ENCODE results near the gene WDR77.

The WDR77 gene

GRCh38 chr1:111446967-111447892 lies 1.8 kb downstream of the WDR77 start:
- in situ Hi-C loops (cut with HindIII; ENCODE audit: low pct_ligation_motif_present, low pct_unique_long_range_greater_than_20kb, low sequenced_read_pairs), result no loop called here

DNA sequence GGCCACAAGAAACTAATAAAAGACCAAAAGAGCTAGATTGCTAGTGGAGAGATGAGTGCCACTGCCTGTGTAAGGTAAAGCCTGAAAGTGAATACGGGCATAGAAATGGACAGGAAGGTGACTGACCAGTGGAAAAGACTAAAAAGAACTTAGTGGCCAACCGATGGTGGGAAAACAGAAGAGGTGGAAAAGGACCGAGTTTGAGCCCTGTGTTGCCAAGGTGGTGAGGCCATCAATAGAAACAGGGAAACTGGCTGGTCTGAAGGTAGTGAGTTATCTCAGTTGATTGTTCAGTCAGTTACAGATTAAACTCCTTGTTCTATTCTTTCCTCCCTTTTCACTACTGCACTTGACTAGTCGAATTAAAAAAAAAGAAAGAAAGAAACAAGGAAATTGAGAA lies 2.5 kb downstream of the WDR77 start:
- in situ Hi-C loops (cut with HindIII; ENCODE audit: low pct_ligation_motif_present, low pct_unique_long_range_greater_than_20kb, low sequenced_read_pairs), result no loop called here

More at GRCh38 chr1:111446967-111447892, 1.8 kb downstream of the WDR77 start:
- no peak for DNase-seq

GRCh38 chr1:111444031-111444430 lies 5.0 kb downstream of the WDR77 start:
- DNase-seq, result no peak
- in situ Hi-C loops (cut with HindIII; ENCODE audit: low pct_ligation_motif_present, low pct_unique_long_range_greater_than_20kb, low sequenced_read_pairs), result no loop called here

More for the DNA sequence above, 2.5 kb downstream of the WDR77 start:
- no peak for DNase-seq

DNA sequence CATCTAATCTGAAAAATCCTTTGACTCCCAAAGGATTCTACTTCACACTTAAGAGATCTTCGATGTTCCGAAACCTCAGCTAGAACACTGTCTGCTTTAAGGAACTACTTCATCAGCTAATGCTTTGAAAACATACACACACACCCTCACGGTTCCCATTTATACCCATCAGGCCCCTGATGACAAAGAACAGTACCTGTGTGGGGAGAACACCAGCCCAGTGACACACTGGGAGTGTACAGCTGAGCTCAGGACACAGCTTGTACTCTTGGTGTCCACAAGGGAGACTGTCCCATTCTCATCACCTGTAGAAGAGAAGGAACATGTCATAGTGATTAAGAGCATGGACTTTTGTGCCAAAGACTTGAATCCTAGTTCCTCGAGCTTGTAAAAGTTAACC lies 6.6 kb downstream of the WDR77 start:
- DNase-seq, result no peak
- in situ Hi-C loops (cut with HindIII; ENCODE audit: low pct_ligation_motif_present, low pct_unique_long_range_greater_than_20kb, low sequenced_read_pairs), result no loop called here

DNA sequence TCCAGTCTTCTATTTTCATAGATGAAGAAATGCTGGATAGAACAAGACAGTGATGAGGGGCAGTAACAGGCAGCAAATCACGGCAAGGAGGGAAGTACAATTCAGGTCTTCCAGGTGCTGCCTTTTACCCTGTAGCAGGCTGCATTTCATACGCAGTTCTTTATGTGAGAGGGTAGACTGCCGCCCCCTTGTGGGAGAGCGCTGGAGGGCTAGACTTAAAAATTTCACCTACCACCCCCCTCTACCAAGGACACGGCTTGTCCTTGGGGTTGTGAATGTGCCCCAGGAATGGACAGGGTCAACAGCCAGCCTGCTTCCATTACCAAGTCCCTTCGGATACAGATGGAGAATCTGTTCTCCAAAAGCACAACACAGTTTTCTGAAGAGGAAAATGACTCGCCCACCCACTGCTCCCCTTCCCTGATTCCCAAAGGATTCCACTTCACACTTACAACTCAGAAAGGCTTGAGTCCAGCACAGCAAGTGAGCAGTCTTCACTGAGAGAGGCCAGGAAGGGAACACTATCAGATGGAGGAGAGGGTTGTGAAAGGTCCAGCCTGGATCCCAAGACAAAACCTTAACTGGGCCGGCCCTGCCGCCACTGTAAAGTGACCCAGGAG lies 7.4 kb downstream of the WDR77 start:
- peak; percentile 32 for DNase-seq
- in situ Hi-C loops (cut with HindIII; ENCODE audit: low pct_ligation_motif_present, low pct_unique_long_range_greater_than_20kb, low sequenced_read_pairs), result no loop called here

DNA sequence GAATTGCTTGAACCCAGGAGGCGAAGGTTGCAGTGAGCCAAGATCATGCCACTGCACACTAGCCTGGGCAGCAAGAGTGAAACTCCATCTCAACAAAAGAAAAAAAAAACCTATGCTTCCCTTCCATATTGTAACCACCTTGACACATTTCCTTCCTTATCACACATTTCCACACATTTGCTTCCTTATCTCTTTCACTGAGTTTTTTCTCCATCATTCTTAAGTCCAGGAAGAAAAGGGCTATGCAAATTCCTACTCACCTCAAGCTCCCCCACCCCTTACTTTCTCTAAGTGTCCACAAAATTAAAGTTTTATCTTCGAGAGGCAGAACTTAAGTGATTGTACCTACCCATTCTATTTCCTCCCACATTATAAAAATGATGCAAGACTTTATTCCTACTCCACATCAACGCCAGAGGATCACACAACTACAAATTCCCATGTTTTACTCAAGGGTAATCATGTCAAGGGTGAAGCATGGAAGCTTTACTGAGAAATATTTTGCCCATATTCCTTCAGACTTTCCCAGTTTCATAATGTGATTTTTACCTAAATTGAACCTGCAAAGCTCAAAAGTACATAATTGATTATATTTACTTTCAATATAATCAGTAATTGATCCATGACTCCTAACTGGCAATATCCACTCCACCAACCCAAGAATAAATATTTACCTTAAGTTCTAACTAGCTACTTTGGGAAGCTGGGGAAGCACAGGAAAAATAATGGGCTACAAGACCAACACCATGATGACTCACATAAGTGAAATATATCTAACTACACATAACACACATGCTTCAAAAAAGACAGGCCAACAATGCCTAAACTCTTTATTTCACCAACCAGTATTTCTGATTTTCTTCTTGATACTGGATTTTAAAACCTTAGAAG lies 9.3 kb downstream of the WDR77 start:
- in situ Hi-C loops (cut with HindIII; ENCODE audit: low pct_ligation_motif_present, low pct_unique_long_range_greater_than_20kb, low sequenced_read_pairs), result no loop called here
- DNase-seq, result no peak

GRCh38 chr1:111436726-111437125 lies 12.3 kb downstream of the WDR77 start:
- DNase-seq, result no peak
- in situ Hi-C loops (cut with HindIII; ENCODE audit: low pct_ligation_motif_present, low pct_unique_long_range_greater_than_20kb, low sequenced_read_pairs), result no loop called here

GRCh38 chr1:111424281-111424680 lies 24.8 kb downstream of the WDR77 start:
- DNase-seq, result no peak
- in situ Hi-C loops (cut with HindIII; ENCODE audit: low pct_ligation_motif_present, low pct_unique_long_range_greater_than_20kb, low sequenced_read_pairs), result no loop called here

GRCh38 chr1:111422546-111423391 lies 26.3 kb downstream of the WDR77 start:
- in situ Hi-C loops (cut with HindIII; ENCODE audit: low pct_ligation_motif_present, low pct_unique_long_range_greater_than_20kb, low sequenced_read_pairs), result no loop called here
- peak; percentile 49 for DNase-seq

DNA sequence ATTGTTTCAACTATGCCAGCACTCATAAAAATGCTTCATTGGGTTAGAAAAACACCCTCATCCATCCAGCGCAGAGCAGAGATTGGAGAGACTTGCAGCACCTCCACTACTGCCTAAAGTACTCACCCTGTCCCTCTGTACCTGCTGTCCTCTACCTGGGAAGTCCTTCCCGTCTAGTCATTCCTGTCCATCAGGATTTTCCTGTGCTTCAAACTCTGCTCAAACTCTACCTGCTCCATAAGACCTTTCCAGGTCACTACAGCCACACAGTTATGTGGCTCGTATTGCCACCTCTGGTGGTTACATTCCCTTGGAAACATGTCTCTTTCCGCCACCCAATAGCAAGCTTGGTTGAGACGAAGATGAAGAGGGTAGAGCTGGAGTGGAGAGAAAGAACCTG lies 28.7 kb downstream of the WDR77 start:
- no peak for DNase-seq
- in situ Hi-C loops (cut with HindIII; ENCODE audit: low pct_ligation_motif_present, low pct_unique_long_range_greater_than_20kb, low sequenced_read_pairs), result no loop called here

GRCh38 chr1:111419037-111419436 lies 30.0 kb downstream of the WDR77 start:
- no peak for DNase-seq
- in situ Hi-C loops (cut with HindIII; ENCODE audit: low pct_ligation_motif_present, low pct_unique_long_range_greater_than_20kb, low sequenced_read_pairs), result no loop called here

DNA sequence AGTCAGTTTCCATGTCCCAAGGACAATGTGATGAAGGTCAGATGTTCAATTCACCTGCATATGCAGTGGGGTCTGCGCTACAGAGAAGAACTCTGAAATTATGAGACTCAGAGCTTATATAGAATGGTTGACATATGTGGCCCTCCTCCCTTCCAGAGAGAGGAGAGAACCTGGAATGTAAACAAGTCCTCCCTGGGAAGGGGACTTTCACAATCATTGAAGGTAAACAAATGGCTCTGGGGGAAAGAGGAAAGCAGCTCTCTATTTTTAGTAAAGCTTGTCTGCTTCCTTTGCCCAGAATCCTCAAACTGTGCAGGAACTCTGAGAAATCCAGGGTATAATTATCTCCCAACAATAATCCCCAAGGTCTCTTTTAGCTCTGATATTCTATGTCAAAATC lies 31.3 kb downstream of the WDR77 start:
- in situ Hi-C loops (cut with HindIII; ENCODE audit: low pct_ligation_motif_present, low pct_unique_long_range_greater_than_20kb, low sequenced_read_pairs), result no loop called here
- DNase-seq, result no peak

DNA sequence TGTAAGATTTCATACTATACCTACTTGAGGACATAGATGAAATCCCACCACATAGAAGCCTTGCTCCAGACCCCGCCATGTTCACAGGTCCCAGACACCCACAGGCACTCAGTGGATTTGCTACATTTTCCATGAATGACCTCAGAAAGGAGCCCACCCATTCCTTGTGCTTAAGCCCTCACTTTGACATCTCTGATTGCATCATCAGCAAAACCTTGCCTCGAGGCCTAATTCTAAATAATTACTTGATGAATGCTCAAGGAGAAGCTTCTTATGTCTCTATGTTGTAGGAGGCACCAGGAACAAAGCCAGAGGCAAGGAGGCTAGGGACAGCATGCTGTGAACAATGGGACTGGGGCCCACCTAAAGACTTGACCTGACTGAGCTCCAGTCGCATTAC lies 33.6 kb downstream of the WDR77 start:
- in situ Hi-C loops (cut with HindIII; ENCODE audit: low pct_ligation_motif_present, low pct_unique_long_range_greater_than_20kb, low sequenced_read_pairs), result no loop called here
- no peak for DNase-seq

DNA sequence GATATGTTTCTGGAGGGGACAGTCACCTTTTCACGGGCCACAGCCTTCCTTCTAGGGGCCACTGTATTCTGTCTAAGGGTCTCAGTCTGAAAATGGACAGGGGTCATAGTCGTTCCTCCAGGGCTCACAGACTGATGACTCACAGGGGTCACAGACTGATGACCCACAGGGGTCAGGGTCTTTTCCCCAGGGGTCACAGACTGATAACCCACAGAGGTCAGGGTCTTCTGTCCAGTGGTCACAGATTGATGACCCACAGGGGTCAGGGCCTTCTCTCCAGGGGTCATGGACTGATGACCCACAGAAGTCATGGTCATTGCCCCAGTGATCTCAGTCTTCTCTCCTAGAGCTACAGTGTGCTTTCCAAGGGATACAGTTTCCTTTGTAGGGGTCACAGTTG lies 34.3 kb downstream of the WDR77 start:
- in situ Hi-C loops (cut with HindIII; ENCODE audit: low pct_ligation_motif_present, low pct_unique_long_range_greater_than_20kb, low sequenced_read_pairs), result no loop called here
- DNase-seq, result no peak

DNA sequence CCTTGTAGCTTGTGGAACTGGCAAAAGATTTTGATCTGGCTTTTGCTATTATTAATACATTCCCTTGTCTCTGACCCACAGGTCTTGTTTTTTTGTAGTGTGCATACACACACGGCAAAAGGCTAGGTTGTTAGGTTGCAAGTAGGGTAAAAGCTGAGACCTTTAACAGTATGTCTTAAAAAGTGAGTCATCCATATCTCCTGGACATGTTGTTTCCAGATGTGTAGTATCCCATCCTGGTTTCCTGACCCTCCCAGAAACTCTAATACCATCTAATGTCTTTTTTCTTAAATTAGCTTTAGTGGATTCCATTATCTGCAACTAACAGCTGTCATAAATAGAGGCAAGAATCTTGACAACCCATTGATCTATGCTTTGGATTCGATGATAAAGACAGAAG lies 36.2 kb downstream of the WDR77 start:
- DNase-seq, result no peak
- in situ Hi-C loops (cut with HindIII; ENCODE audit: low pct_ligation_motif_present, low pct_unique_long_range_greater_than_20kb, low sequenced_read_pairs), result no loop called here

- in situ Hi-C loops (cut with HindIII; ENCODE audit: low pct_ligation_motif_present, low pct_unique_long_range_greater_than_20kb, low sequenced_read_pairs), result no loop called here
These were observed 41.8 kb downstream of the WDR77 start for GRCh38 chr1:111407301-111407700.

GRCh38 chr1:111406321-111406768 lies 42.7 kb downstream of the WDR77 start:
- in situ Hi-C loops (cut with HindIII; ENCODE audit: low pct_ligation_motif_present, low pct_unique_long_range_greater_than_20kb, low sequenced_read_pairs), result no loop called here

More at GRCh38 chr1:111407301-111407700, 41.8 kb downstream of the WDR77 start:
- DNase-seq, result no peak

GRCh38 chr1:111404588-111404987 lies 44.5 kb downstream of the WDR77 start:
- DNase-seq, result no peak

More at GRCh38 chr1:111406321-111406768, 42.7 kb downstream of the WDR77 start:
- no peak for DNase-seq

More at GRCh38 chr1:111404588-111404987, 44.5 kb downstream of the WDR77 start:
- in situ Hi-C loops (cut with HindIII; ENCODE audit: low pct_ligation_motif_present, low pct_unique_long_range_greater_than_20kb, low sequenced_read_pairs), result no loop called here
